Osteoblast (primary cell): ENCODE results near the gene STK17A. TPM values are rescaled to one million over a fixed set of nuclear protein-coding genes. Genes with fewer than 3 reads are reported as not detected.
"Not testable (repeated sequence)": the region's sequence is repeated elsewhere in the genome, so short reads cannot be mapped to it uniquely, and the experiment has no call there.

Experiments
- DNase-seq: peaks from one replicate; pipeline ENCODE4 v3.0.0; 2011; ENCODE audit warnings: low spot score, mixed read lengths; ENCODE audit not compliant: insufficient read length; ENCODE audit errors: missing footprints
- H2AFZ ChIP-seq: 2 replicates; pipeline ENCODE4 v1.6.0; 2011; ENCODE audit warnings: mild to moderate bottlenecking, low read length
- H3K27ac ChIP-seq: 2 replicates; pipeline ENCODE4 v1.5.1; 2011; ENCODE audit warnings: mild to moderate bottlenecking, low read depth, low read length, moderate library complexity
- H3K27me3 ChIP-seq: 2 replicates; pipeline ENCODE4 v1.6.0; 2012; ENCODE audit warnings: mild to moderate bottlenecking, control low read depth, inconsistent platforms, low read length, moderate library complexity; ENCODE audit not compliant: insufficient read depth
- H3K36me3 ChIP-seq: 2 replicates; pipeline ENCODE4 v1.5.1; 2011; ENCODE audit warnings: mild to moderate bottlenecking, low read length, control low read depth, moderate library complexity; ENCODE audit not compliant: insufficient read depth
- H3K4me1 ChIP-seq: 2 replicates; pipeline ENCODE4 v1.5.1; 2011; ENCODE audit warnings: mild to moderate bottlenecking, low read length, control low read depth, moderate library complexity; ENCODE audit not compliant: insufficient read depth
- H3K4me2 ChIP-seq: 2 replicates; pipeline ENCODE4 v1.6.0; 2011; ENCODE audit warnings: mild to moderate bottlenecking, low read length; ENCODE audit not compliant: insufficient read depth
- H3K4me3 ChIP-seq: fragments of 200-600 bp; sonication (generic); 3 replicates; pipeline ENCODE4 v1.5.1; 2012; ENCODE audit warnings: mild to moderate bottlenecking, low read length, inconsistent platforms; ENCODE audit not compliant: insufficient read depth
- H3K79me2 ChIP-seq: 2 replicates; pipeline ENCODE4 v1.6.0; 2012; ENCODE audit warnings: mild to moderate bottlenecking, low read length, control low read depth, inconsistent platforms; ENCODE audit not compliant: insufficient read depth
- H3K9me3 ChIP-seq: 2 replicates; pipeline ENCODE4 v1.5.1; 2011; ENCODE audit warnings: low read depth, low read length, control low read depth
- H4K20me1 ChIP-seq: 2 replicates; pipeline ENCODE4 v1.6.0; 2012; ENCODE audit warnings: mild to moderate bottlenecking, low read length, control low read depth; ENCODE audit not compliant: insufficient read depth
- total RNA-seq: library from RNA; depleted of rRNA; stranded (reverse); fragments of >200 nt; gene quantifications from 2 replicates; pipeline ENCODE4 v1.2.3, GENCODE V29; 2012
- TF ChIP-seq, protein P1 (sequence below): IDR thresholded peaks from 2 replicates; pipeline ENCODE4 v1.5.1; 2011; ENCODE audit warnings: mild to moderate bottlenecking, low read depth, low read length, moderate library complexity; ENCODE audit errors: extremely low read depth

STK17A gene
- total RNA-seq, 1 donor, result 109 TPM

- H2AFZ ChIP-seq, result no peak overlapping the region
- no peaks in the 10 kb centered on the region for H3K27me3 ChIP-seq
- peaks cover 89% of the 10 kb centered on the region for H3K36me3 ChIP-seq
- H4K20me1 ChIP-seq, result peaks cover 3% of the 10 kb centered on the region
- TF ChIP-seq, protein P1, sequence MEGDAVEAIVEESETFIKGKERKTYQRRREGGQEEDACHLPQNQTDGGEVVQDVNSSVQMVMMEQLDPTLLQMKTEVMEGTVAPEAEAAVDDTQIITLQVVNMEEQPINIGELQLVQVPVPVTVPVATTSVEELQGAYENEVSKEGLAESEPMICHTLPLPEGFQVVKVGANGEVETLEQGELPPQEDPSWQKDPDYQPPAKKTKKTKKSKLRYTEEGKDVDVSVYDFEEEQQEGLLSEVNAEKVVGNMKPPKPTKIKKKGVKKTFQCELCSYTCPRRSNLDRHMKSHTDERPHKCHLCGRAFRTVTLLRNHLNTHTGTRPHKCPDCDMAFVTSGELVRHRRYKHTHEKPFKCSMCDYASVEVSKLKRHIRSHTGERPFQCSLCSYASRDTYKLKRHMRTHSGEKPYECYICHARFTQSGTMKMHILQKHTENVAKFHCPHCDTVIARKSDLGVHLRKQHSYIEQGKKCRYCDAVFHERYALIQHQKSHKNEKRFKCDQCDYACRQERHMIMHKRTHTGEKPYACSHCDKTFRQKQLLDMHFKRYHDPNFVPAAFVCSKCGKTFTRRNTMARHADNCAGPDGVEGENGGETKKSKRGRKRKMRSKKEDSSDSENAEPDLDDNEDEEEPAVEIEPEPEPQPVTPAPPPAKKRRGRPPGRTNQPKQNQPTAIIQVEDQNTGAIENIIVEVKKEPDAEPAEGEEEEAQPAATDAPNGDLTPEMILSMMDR, result no peak
- peaks cover 21% of the 10 kb centered on the region for H3K4me1 ChIP-seq
- DNase-seq, result no peak
- H3K79me2 ChIP-seq, result peaks cover 89% of the 10 kb centered on the region
- no peak overlapping the region for H3K27ac ChIP-seq
- H3K9me3 ChIP-seq, result no peaks in the 10 kb centered on the region
- H3K4me2 ChIP-seq, result no peak overlapping the region
- no peak overlapping the region for H3K4me3 ChIP-seq
Measured at GRCh38 chr7:43625980-43626379, 43.1 kb downstream of the STK17A start.

DNA sequence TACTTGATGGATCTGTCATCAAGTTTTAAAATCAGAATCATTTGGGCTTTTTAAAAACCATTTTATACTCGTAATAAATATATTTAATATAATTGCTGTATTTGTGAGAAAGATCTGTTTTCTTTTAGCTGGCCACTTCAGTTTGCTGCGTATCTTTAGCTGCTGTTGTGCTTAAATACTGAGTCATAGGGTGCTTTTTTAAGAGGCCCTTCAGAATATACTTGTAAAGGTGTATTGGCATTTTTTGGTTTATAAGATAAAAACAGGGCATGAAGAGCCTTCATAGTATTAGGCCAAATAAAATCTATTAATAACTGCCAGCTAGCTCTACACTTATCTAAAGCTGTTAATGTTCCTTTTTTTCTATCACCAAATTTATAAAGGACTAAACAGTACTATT, 43.8 kb downstream of the STK17A start:
- Histone ChIP-seq H3K27ac (no peak overlapping the region), H3K4me1 (peaks cover 14% of the 10 kb centered on the region), H3K27me3 (no peaks in the 10 kb centered on the region), H2AFZ (no peak overlapping the region), H3K9me3 (no peaks in the 10 kb centered on the region), H4K20me1 (peaks cover 3% of the 10 kb centered on the region), H3K36me3 (peaks cover 87% of the 10 kb centered on the region), H3K4me2 (no peak overlapping the region), H3K4me3 (no peak overlapping the region), H3K79me2 (peaks cover 83% of the 10 kb centered on the region)
- TF ChIP-seq, protein P1, result no peak
- DNase-seq, result no peak

- H3K4me3 ChIP-seq, H3K27ac ChIP-seq, H3K27me3 ChIP-seq, H2AFZ ChIP-seq, H3K4me2 ChIP-seq, DNase-seq, H4K20me1 ChIP-seq, H3K9me3 ChIP-seq, H3K4me1 ChIP-seq: not testable (repeated sequence)
- peaks cover 88% of the 10 kb centered on the region for H3K36me3 ChIP-seq
- peaks cover 81% of the 10 kb centered on the region for H3K79me2 ChIP-seq
Measured at GRCh38 chr7:43627798-43628197, 44.9 kb downstream of the STK17A start.

DNA sequence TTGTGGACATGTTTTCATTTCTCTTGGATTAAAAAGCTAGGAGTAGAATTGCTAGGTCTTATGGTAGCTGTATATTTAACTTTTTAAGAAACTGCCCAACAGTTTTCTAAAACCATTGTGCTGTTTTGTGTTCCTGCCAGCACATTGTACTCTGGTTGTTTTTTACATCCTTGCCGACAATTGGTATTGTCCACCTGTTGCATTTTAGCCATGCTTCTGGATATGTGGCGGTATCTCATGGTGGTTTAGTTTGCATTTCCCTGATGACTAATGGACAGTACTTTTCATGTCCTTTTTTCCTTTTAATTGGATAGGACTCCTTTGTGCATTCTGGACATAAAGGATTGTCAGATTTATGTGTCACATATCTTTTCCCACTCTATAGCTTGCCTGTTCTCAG, 45.5 kb downstream of the STK17A start:
- Histone ChIP-seq H3K4me1 (peaks cover 7% of the 10 kb centered on the region), H3K79me2 (peaks cover 81% of the 10 kb centered on the region), H3K27ac (no peak overlapping the region), H2AFZ (no peak overlapping the region), H4K20me1 (peaks cover 3% of the 10 kb centered on the region), H3K36me3 (peaks cover 88% of the 10 kb centered on the region), H3K4me2 (no peak overlapping the region), H3K9me3 (no peaks in the 10 kb centered on the region), H3K27me3 (no peaks in the 10 kb centered on the region), H3K4me3 (no peak overlapping the region)
- TF ChIP-seq, protein P1, result no peak
- DNase-seq, result no peak

GRCh38 chr7:43629857-43630256, 46.9 kb downstream of the STK17A start:
- Histone ChIP-seq H3K4me3 (no peak overlapping the region), H2AFZ (no peak overlapping the region), H3K4me2 (no peak overlapping the region), H3K27ac (no peak overlapping the region), H3K27me3 (no peaks in the 10 kb centered on the region), H3K4me1 (peaks cover 11% of the 10 kb centered on the region), H3K79me2 (peaks cover 82% of the 10 kb centered on the region), H3K36me3 (peaks cover 88% of the 10 kb centered on the region), H3K9me3 (no peaks in the 10 kb centered on the region), H4K20me1 (peaks cover 8% of the 10 kb centered on the region)
- DNase-seq, result no peak
- TF ChIP-seq, protein P1, result no peak
